ENCODE results near the gene FCHO1.

The FCHO1 gene

DNA sequence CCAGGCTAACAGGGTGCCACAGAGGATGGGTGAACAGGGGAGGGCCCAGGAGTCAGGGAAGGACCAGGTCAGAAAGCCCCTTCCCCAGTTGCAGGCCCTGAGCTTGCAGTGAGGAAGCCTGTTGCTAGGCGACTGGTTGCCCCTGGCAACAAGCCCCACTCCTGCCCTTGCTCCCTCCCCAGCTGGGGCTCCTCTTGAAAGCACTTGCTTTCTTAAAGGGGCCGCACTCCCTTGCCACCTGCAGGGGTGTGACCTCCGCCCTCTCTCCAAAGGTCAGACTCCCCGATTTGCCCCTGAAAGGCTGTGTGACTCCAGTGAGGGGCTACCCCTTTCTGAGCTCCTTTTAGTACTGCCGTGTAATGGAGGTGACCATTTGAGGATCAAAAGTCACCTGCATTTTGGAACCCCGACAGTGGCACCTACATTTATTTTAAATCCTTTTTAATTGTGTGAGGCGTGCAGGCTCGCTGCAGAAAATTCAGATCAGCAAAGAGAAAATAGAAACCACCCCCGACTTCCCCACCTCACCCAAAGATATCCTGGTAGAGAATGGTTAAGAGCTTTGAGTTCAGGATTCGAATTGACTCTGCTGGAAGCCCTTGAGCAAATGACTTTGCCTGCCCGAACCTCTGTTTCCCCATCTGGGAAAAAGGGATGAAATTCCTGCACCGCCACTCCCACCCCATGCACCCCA, 4.8 kb downstream of the FCHO1 start:
- Histone ChIP-seq H3K27me3 (ENCODE audit: insufficient read depth, low read depth) (no peaks in the 10 kb centered on the region), H3K9ac (no peak overlapping the region), H2AFZ (ENCODE audit: low read depth) (no peak overlapping the region), H3K4me1 (ENCODE audit: low read depth, poor library complexity, severe bottlenecking) (peaks cover 27% of the 10 kb centered on the region), H3K27ac (no peak overlapping the region), H4K20me1 (ENCODE audit: insufficient read depth) (no peaks in the 10 kb centered on the region), H3K79me2 (ENCODE audit: insufficient read depth, low read depth) (peaks cover 11% of the 10 kb centered on the region; the same call in 1 of the 2 replicates), H3K4me3 (IDR thresholded peaks at IDR 0.05; ENCODE audit: insufficient read depth, low read depth, low read length) (no peak overlapping the region), H3K4me2 (no peak overlapping the region), H3K36me3 (ENCODE audit: insufficient read depth) (no peaks in the 10 kb centered on the region)
- TF ChIP-seq, protein P1, sequence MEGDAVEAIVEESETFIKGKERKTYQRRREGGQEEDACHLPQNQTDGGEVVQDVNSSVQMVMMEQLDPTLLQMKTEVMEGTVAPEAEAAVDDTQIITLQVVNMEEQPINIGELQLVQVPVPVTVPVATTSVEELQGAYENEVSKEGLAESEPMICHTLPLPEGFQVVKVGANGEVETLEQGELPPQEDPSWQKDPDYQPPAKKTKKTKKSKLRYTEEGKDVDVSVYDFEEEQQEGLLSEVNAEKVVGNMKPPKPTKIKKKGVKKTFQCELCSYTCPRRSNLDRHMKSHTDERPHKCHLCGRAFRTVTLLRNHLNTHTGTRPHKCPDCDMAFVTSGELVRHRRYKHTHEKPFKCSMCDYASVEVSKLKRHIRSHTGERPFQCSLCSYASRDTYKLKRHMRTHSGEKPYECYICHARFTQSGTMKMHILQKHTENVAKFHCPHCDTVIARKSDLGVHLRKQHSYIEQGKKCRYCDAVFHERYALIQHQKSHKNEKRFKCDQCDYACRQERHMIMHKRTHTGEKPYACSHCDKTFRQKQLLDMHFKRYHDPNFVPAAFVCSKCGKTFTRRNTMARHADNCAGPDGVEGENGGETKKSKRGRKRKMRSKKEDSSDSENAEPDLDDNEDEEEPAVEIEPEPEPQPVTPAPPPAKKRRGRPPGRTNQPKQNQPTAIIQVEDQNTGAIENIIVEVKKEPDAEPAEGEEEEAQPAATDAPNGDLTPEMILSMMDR (conservative IDR thresholded peaks at IDR 0.05; ENCODE audit: low read depth, low read length), result no peak

DNA sequence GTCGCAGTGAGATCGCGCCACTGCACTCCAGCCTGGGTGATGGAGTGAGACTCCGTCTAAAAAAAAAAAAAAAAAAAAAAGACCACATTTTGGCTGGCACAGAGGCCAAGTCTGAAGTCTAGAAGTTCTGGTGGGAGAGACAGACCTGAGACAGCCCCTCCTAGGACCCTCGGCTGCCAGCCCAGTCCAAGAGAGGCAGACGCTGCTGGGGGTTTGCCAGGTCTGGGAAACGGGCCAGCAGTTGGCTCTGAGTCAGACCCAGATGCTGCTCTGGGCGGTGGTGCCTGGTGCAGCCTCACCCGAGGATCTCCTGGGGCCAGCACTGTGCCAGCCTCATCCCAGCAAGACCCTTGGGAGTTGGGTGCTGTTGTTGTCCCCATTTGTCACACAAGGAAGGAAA, 5.8 kb downstream of the FCHO1 start:
- H2AFZ ChIP-seq (ENCODE audit: low read depth), result no peak overlapping the region
- no peaks in the 10 kb centered on the region for H3K36me3 ChIP-seq (ENCODE audit: insufficient read depth)
- H3K27ac ChIP-seq, result no peak overlapping the region
- TF ChIP-seq, protein P1 (conservative IDR thresholded peaks at IDR 0.05; ENCODE audit: low read depth, low read length), result no peak
- no peak overlapping the region for H3K4me2 ChIP-seq
- peaks cover 3% of the 10 kb centered on the region; the same call in 1 of the 2 replicates for H3K79me2 ChIP-seq (ENCODE audit: insufficient read depth, low read depth)
- H3K4me1 ChIP-seq (ENCODE audit: low read depth, poor library complexity, severe bottlenecking), result peaks cover 23% of the 10 kb centered on the region
- no peaks in the 10 kb centered on the region for H3K27me3 ChIP-seq (ENCODE audit: insufficient read depth, low read depth)
- no peaks in the 10 kb centered on the region for H4K20me1 ChIP-seq (ENCODE audit: insufficient read depth)
- H3K9ac ChIP-seq, result no peak overlapping the region
- no peak overlapping the region for H3K4me3 ChIP-seq (IDR thresholded peaks at IDR 0.05; ENCODE audit: insufficient read depth, low read depth, low read length)

DNA sequence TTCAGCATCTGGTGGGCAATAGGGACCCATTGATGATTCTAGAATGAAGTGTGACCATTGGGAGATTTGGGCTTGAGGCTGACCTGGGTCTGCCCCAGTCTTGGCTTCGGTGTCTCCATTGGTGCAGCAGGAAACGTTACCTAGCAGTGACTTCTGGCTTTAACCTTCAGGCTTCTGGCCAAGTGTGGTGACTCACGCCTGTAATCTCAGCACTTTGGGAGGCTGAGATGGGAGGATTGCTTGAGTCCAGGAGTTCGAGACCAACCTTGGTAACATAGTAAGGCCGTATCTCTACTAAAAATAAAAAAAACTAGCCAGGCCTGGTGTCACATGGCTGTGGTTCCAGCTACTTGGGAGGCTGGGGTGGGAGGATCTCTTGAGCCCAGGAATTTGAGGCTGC, 7.2 kb downstream of the FCHO1 start:
- no peak overlapping the region for H3K9ac ChIP-seq
- no peaks in the 10 kb centered on the region for H3K36me3 ChIP-seq (ENCODE audit: insufficient read depth)
- no peaks in the 10 kb centered on the region for H3K27me3 ChIP-seq (ENCODE audit: insufficient read depth, low read depth)
- no peak overlapping the region for H3K27ac ChIP-seq
- no peak overlapping the region for H3K4me3 ChIP-seq (IDR thresholded peaks at IDR 0.05; ENCODE audit: insufficient read depth, low read depth, low read length)
- no peak overlapping the region for H3K4me2 ChIP-seq
- no peaks in the 10 kb centered on the region for H4K20me1 ChIP-seq (ENCODE audit: insufficient read depth)
- peaks cover 14% of the 10 kb centered on the region for H3K4me1 ChIP-seq (ENCODE audit: low read depth, poor library complexity, severe bottlenecking)
- no peaks in the 10 kb centered on the region for H3K79me2 ChIP-seq (ENCODE audit: insufficient read depth, low read depth)
- no peak overlapping the region for H2AFZ ChIP-seq (ENCODE audit: low read depth)
- TF ChIP-seq, protein P1 (conservative IDR thresholded peaks at IDR 0.05; ENCODE audit: low read depth, low read length), result no peak

DNA sequence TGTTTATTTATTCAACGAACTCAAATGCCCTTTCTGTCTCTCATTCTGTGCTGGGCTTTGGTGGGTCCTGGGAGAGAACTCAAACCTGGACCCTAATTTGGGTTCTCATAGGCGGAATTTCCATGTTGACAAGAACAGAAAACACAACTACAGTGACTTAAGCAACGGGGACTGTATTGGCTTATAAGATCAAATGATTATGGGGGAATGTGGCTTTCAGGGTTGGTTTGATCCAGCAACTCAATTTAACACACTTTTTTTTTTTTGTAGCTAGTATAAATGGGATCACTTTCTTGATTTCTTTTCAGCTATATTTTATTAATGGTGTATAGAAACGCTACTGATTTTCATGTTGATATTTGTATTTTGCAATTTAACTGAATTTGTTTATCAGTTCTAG, 9.9 kb downstream of the FCHO1 start:
- H3K4me3 ChIP-seq (IDR thresholded peaks at IDR 0.05; ENCODE audit: insufficient read depth, low read depth, low read length), result no peak overlapping the region
- H4K20me1 ChIP-seq (ENCODE audit: insufficient read depth), result no peaks in the 10 kb centered on the region
- H3K4me1 ChIP-seq (ENCODE audit: low read depth, poor library complexity, severe bottlenecking), result no peaks in the 10 kb centered on the region
- H3K27ac ChIP-seq, result no peak overlapping the region
- no peaks in the 10 kb centered on the region for H3K79me2 ChIP-seq (ENCODE audit: insufficient read depth, low read depth)
- H2AFZ ChIP-seq (ENCODE audit: low read depth), result no peak overlapping the region
- H3K4me2 ChIP-seq, result no peak overlapping the region
- no peaks in the 10 kb centered on the region for H3K27me3 ChIP-seq (ENCODE audit: insufficient read depth, low read depth)
- no peaks in the 10 kb centered on the region for H3K36me3 ChIP-seq (ENCODE audit: insufficient read depth)
- no peak overlapping the region for H3K9ac ChIP-seq
- TF ChIP-seq, protein P1 (conservative IDR thresholded peaks at IDR 0.05; ENCODE audit: low read depth, low read length), result no peak

Measured in KMS-11 (cell line).